GM18951 (cell line): ENCODE data around the gene MEIS2.

Experiments
- POLR2A ChIP-seq: IDR thresholded peaks from 4 replicates; pipeline ENCODE4 v1.6.1; 2011; ENCODE audit warnings: mild to moderate bottlenecking; ENCODE audit not compliant: insufficient read length, insufficient read depth; ENCODE audit errors: extremely low read depth
- in situ Hi-C: fragments of 300-500 bp; cut with MboI; formaldehyde crosslinking; loops from one replicate; pipeline ENCODE4 v1.12.0; 2022; ENCODE audit warnings: low sequenced_read_pairs, mixed read lengths, inconsistent platforms; ENCODE audit not compliant: unreplicated experiment

The MEIS2 gene

DNA sequence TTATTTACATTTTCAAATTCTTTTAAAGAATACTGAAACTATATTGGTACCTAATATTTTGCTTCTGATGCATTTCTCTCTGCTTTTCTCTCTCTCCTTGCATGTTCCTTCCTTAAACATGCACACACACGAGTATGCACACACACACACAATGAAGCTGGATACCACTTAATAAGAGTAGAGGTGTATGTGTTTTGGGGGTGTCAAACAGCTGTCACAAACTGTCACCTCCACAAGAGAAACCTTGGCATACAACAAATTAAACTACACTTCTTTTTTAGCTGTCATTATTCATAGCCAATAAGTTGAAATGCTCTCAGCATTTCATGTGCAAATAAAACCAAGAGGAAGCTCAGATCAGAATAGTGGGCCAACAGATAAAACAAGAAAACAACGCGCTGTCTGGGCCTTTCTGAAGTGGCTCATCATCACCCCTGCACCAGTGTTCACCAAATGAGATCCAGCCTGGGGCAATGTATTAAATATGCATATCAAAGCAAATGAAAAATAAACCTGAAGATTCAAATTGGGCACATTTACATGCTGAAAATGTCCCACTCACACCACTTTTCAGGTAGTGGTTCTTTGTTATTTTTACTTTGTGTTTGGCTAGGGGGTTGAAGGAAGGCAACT lies 9.7 kb downstream of the MEIS2 start:
- TF ChIP-seq POLR2A: no peak
- in situ Hi-C loops: no loop called here

- TF ChIP-seq POLR2A: no peak
- in situ Hi-C loops: no loop called here
These were observed 11.9 kb downstream of the MEIS2 start for GRCh38 chr15:37088436-37088835.

DNA sequence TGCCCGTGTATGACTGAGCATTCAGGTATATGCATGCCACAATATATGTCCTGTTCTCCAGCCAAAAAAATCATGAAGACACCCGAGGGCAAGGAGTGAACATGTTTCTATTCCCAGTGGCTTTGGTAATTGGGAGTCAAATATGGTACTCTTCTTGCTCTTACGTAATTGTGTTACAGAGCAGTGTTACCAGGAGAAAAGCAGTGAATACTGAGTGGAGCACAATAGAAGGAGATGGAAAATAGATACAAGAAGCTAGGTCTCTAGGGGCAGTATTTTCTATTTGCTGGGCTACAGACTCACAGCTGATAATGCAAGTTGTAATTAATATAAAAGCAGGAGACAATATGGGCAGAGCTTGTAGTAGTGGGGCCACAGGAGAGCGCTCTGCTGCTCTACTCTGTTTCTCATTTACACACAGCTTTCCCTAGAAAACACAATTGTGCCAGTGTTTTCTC lies 13.2 kb downstream of the MEIS2 start:
- no peak for TF ChIP-seq POLR2A
- in situ Hi-C loops: no loop called here

DNA sequence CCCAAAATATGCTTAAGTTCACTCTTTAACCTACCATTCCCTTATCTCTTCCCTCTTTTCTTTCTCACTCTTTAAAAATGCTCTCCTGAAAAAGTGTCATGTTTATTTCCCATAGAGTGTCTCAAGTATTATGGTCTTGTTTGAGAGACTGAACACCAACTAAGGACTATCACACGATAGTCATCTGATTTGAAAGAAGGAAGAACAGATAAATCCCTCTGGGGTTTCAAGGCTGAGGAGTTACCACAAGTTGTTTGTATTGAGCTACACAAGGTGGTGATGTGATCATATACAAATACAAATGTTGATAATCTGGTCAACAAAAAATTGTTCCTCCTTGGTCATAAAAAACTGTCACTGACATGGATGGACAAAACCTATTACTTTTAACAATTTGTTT lies 13.8 kb downstream of the MEIS2 start:
- TF ChIP-seq POLR2A: no peak
- in situ Hi-C loops: no loop called here

DNA sequence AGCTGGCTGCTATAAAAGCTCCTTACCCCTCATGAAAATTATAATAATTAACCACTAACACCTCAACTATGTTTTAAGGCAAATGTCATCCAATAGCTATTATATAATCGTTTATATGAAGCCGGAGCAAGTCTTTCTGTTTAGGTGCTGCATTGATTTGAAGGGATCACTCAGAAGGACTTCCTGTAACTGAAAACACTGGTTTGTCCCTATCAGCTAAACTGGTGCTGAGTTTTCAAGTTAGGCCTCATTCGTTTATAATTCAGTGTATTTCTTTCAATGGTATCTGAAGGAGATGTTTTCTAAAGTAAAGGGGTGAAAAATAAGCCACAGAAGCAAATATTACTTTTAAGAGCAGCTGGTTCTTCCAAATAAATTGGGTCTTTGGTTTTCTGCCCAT lies 14.2 kb downstream of the MEIS2 start:
- in situ Hi-C loops: no loop called here
- TF ChIP-seq POLR2A: no peak

- in situ Hi-C loops: no loop called here
- TF ChIP-seq POLR2A: no peak
These were observed 15.7 kb downstream of the MEIS2 start for GRCh38 chr15:37084602-37085001.

GRCh38 chr15:37083610-37084009 lies 16.7 kb downstream of the MEIS2 start:
- no peak for TF ChIP-seq POLR2A
- in situ Hi-C loops: no loop called here

DNA sequence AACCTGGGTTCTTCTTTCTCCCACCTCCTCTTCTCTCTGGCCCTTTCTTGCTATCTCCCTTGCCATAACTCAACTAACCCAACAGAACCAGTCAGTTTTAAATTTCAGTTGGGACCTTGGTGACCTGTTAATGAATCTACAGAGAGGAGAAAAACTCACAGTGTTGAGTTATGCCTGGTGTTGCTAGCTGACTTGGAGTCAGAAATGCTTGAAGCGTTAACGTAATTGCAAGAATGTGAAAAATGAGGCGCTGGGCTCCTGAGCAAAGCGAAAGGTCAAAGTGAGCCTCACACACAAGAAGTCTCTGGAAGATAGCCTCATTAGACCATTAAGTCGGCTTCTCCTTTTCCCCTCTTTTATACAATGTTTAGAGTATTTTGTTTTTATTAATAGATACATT lies 18.4 kb downstream of the MEIS2 start:
- in situ Hi-C loops: no loop called here
- TF ChIP-seq POLR2A: no peak

DNA sequence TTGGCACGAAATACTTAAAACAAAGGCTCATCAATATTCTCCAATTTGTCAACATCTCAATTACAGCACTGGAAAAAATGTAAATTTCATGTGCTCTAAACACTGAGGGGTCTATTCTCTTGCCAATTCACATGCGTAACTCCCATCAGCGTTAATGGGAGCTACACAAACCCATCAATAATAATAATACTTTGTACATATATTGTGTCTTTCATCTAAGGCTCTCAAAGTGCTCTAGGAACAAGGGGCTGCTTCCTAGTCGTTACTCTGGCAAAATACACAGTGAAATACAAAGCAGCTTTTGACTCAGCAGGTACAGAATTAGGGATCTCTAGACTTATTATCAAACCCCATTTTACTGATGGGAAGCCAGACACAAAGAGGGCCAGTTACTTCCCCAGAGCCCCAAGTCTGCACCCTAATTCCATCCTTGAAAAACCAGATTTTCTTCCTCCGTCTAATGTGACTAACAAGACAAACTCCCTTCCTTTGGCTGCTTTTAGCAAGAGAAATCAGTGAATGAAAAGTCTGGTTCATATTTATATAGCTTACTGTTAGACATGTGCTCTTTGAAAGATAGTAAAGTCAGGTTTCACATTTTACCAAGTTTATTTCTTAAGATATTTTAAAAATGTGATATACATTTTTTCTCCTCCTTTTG lies 20.0 kb downstream of the MEIS2 start:
- no peak for TF ChIP-seq POLR2A
- in situ Hi-C loops: no loop called here

- in situ Hi-C loops: no loop called here
- no peak for TF ChIP-seq POLR2A
These were observed 20.6 kb downstream of the MEIS2 start for GRCh38 chr15:37079726-37080125.

DNA sequence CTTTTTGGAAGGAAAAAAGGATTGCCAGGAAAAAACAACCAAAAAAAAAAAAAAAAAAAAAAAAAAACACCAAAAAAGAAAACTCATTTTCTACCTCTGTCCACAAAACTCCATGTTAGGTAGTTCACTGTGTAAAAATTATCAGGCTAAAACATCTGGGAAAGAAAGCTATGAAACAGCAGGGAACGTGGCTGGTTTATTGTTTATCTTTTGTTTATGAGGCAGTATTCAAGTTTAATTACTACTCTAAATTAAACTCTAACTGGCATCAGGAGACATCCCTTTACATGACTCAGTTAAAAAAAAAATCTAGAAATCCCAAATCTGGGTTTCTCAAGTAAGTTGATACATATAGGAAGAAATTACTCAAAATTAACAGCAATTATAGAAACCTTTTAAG lies 21.8 kb downstream of the MEIS2 start:
- TF ChIP-seq POLR2A: no peak
- in situ Hi-C loops: no loop called here

DNA sequence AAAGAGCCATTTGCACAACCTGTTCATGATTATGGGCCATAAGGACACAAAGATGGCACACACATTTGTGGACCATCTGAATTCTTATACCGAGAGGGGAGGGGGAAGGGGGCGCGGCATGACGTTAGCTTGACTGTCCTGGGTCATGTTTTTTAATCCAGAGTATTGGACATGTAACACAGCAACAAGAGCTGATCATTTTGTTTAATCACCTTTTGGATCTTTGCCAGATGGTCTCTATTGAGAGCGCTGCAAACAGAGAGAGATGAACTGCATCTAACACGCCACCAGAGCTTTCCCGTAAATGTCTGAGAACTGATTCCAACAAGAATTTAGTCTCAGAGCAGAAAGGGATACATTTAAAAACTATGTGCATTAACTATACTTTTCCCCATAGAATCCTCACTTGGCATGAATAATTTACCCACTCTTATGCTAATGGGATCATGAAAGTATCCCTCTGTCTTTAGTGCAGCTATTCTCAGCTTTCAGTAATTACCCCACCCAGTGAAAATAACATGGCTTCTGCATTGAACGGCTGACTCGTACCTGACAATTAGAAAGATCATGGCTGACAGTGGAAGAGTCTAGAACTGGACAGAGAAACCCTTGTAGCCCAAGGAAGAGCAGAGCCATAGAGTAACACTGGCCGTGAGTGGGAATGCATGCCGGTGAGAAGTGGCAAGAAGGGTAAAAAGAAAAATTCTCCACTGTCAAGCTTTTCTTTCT lies 22.6 kb downstream of the MEIS2 start:
- in situ Hi-C loops: no loop called here
- no peak for TF ChIP-seq POLR2A

GRCh38 chr15:37076543-37076942 lies 23.8 kb downstream of the MEIS2 start:
- TF ChIP-seq POLR2A: no peak
- in situ Hi-C loops: no loop called here

DNA sequence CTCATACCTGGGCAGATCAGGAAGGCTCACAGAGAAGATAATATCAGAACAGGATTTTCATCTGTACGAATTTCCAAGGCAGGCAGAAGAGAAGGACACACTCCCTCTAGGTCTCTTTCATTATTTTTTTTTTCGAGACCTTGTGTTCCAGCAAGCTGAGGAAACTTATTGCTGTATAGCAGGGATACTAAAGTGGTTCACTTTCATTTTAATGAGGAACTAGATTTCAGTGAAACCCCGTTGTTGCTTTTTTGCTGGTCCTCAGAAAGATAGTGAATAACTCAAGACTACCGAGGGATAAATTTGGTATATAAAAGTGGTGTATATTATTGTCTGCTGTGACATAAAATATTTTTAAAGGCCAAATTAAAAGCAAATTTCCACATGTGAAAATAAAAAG lies 24.6 kb downstream of the MEIS2 start:
- in situ Hi-C loops: no loop called here
- no peak for TF ChIP-seq POLR2A
